H9 (cell line): Measurements from ENCODE around the gene DUSP15. TPM values are rescaled to one million over a fixed set of nuclear protein-coding genes. Genes with fewer than 3 reads are reported as not detected.

Experiments
- DNase-seq: peaks from one replicate; pipeline ENCODE4 v3.0.0-alpha.2; 2017
- H2AFZ ChIP-seq: one replicate; pipeline ENCODE4 v1.6.1; 2013; ENCODE audit warnings: mild to moderate bottlenecking, low read length, control low read depth, moderate library complexity
- H2AK5ac ChIP-seq: 2 replicates; pipeline ENCODE4 v1.6.1; 2013; ENCODE audit warnings: low read length, control low read depth, mixed read lengths; ENCODE audit not compliant: insufficient read length
- H2BK120ac ChIP-seq: one replicate; pipeline ENCODE4 v1.6.1; 2013; ENCODE audit warnings: low read depth, mild to moderate bottlenecking, low read length, control low read depth, inconsistent platforms; ENCODE audit not compliant: poor library complexity, severe bottlenecking
- H2BK12ac ChIP-seq: 2 replicates; pipeline ENCODE4 v1.6.1; 2013; ENCODE audit warnings: low read length, control low read depth, mixed read lengths, low read depth; ENCODE audit not compliant: insufficient read length
- H2BK15ac ChIP-seq: 2 replicates; pipeline ENCODE4 v1.6.1; 2013; ENCODE audit warnings: low read depth, low read length, control low read depth
- H2BK20ac ChIP-seq: one replicate; pipeline ENCODE4 v1.6.1; 2013; ENCODE audit warnings: low read depth, mild to moderate bottlenecking, low read length, control low read depth, inconsistent platforms; ENCODE audit not compliant: poor library complexity, severe bottlenecking
- H2BK5ac ChIP-seq: 2 replicates; pipeline ENCODE4 v1.6.1; 2013; ENCODE audit warnings: low read length, control low read depth, mixed read lengths; ENCODE audit not compliant: insufficient read length
- H3K14ac ChIP-seq: 2 replicates; pipeline ENCODE4 v1.6.1; 2013; ENCODE audit warnings: low read length, control low read depth; ENCODE audit not compliant: insufficient read depth
- H3K18ac ChIP-seq: 2 replicates; pipeline ENCODE4 v1.6.1; 2013; ENCODE audit warnings: low read depth, mild to moderate bottlenecking, mixed read lengths, low read length, control low read depth; ENCODE audit not compliant: insufficient read length
- H3K23ac ChIP-seq: 2 replicates; pipeline ENCODE4 v1.6.1; 2013; ENCODE audit warnings: low read length, control low read depth, mixed read lengths, low read depth; ENCODE audit not compliant: insufficient read length
- H3K23me2 ChIP-seq: 2 replicates; pipeline ENCODE4 v1.6.1; 2013; ENCODE audit warnings: low read depth, mild to moderate bottlenecking, mixed read lengths, low read length, control low read depth; ENCODE audit not compliant: insufficient read length, poor library complexity, severe bottlenecking
- H3K27ac ChIP-seq: 2 replicates; pipeline ENCODE4 v1.5.1; 2013; ENCODE audit warnings: low read length, control low read depth, mixed read lengths, low read depth; ENCODE audit not compliant: insufficient read length
- H3K27me3 ChIP-seq: 2 replicates; pipeline ENCODE4 v1.6.1; 2013; ENCODE audit warnings: low read length, control low read depth, inconsistent platforms; ENCODE audit not compliant: insufficient read depth
- H3K4ac ChIP-seq: 2 replicates; pipeline ENCODE4 v1.6.1; 2013; ENCODE audit warnings: low read depth, mild to moderate bottlenecking, control low read depth, inconsistent platforms, low read length, moderate library complexity
- H3K4me1 ChIP-seq: 2 replicates; pipeline ENCODE4 v1.6.1; 2013; ENCODE audit warnings: low read length, control low read depth, inconsistent platforms; ENCODE audit not compliant: insufficient read depth
- H3K4me2 ChIP-seq: 2 replicates; pipeline ENCODE4 v1.6.1; 2013; ENCODE audit warnings: low read length, control low read depth, mixed read lengths; ENCODE audit not compliant: insufficient read length, insufficient read depth
- H3K56ac ChIP-seq: 2 replicates; pipeline ENCODE4 v1.6.1; 2013; ENCODE audit warnings: low read depth, mild to moderate bottlenecking, mixed read lengths, low read length, control low read depth; ENCODE audit not compliant: insufficient read length
- H3K79me1 ChIP-seq: 2 replicates; pipeline ENCODE4 v1.6.1; 2013; ENCODE audit warnings: low read depth, mild to moderate bottlenecking, moderate library complexity, low read length, control low read depth, inconsistent platforms; ENCODE audit not compliant: insufficient read depth, poor library complexity, severe bottlenecking
- H3K79me2 ChIP-seq: 2 replicates; pipeline ENCODE4 v1.6.1; 2013; ENCODE audit warnings: low read length, control low read depth, inconsistent platforms; ENCODE audit not compliant: insufficient read depth
- H3K9ac ChIP-seq: 2 replicates; pipeline ENCODE4 v1.6.1; 2013; ENCODE audit warnings: low read length, control low read depth, mixed read lengths; ENCODE audit not compliant: insufficient read length; ENCODE audit errors: extremely low read depth
- H3K9me3 ChIP-seq: one replicate; pipeline ENCODE4 v1.6.1; 2013; ENCODE audit warnings: low read depth, low read length, inconsistent platforms; ENCODE audit not compliant: control insufficient read depth
- H3T11ph ChIP-seq: one replicate; pipeline ENCODE4 v1.6.1; 2013; ENCODE audit warnings: mild to moderate bottlenecking, low read length, control low read depth, inconsistent platforms
- H4K20me1 ChIP-seq: one replicate; pipeline ENCODE4 v1.6.1; 2013; ENCODE audit not compliant: control insufficient read depth, insufficient read length, insufficient read depth
- H4K5ac ChIP-seq: 2 replicates; pipeline ENCODE4 v1.6.1; 2013; ENCODE audit warnings: low read depth, mild to moderate bottlenecking, mixed read lengths, low read length, control low read depth; ENCODE audit not compliant: insufficient read length
- H4K8ac ChIP-seq: replicated peaks from 2 replicates; pipeline ENCODE4 v1.6.1; 2013; ENCODE audit warnings: low read length, control low read depth, mixed read lengths, low read depth; ENCODE audit not compliant: insufficient read length
- H4K91ac ChIP-seq: 2 replicates; pipeline ENCODE4 v1.6.1; 2013; ENCODE audit warnings: low read depth, mild to moderate bottlenecking, moderate library complexity, mixed read lengths, low read length, control low read depth; ENCODE audit not compliant: insufficient read length
- H3K27ac Mint-ChIP-seq, 3 experiments: 2 replicates in 2 of 3; 3 replicates in 1 of 3; pipeline ENCODE4 v1.8.0; 2020 to 2021; ENCODE audit warnings: mixed read lengths in 3 of 3, mild to moderate bottlenecking in 1 of 3, moderate library complexity in 1 of 3
- H3K27me3 Mint-ChIP-seq: 2 replicates; pipeline ENCODE4 v1.8.0; 2021; ENCODE audit warnings: low read depth, mild to moderate bottlenecking, moderate library complexity, mixed read lengths
- H3K36me3 Mint-ChIP-seq, 3 experiments: 2 replicates in 2 of 3; 3 replicates in 1 of 3; pipeline ENCODE4 v1.8.0; 2020 to 2021; ENCODE audit warnings: low read depth in 3 of 3, mixed read lengths in 3 of 3; ENCODE audit not compliant: insufficient read depth in 1 of 3
- H3K4me1 Mint-ChIP-seq, 2 experiments: 2 replicates each; pipeline ENCODE4 v1.8.0; 2020; ENCODE audit warnings: mixed read lengths in 2 of 2
- H3K4me3 Mint-ChIP-seq, 2 experiments: 2 replicates in 1 of 2; 3 replicates in 1 of 2; pipeline ENCODE4 v1.8.0; 2020 to 2021; ENCODE audit warnings: mild to moderate bottlenecking in 2 of 2, mixed read lengths in 2 of 2, moderate library complexity in 1 of 2
- H3K9me3 Mint-ChIP-seq, 2 experiments: 2 replicates in 1 of 2; 3 replicates in 1 of 2; pipeline ENCODE4 v1.8.0; 2020; ENCODE audit warnings: mild to moderate bottlenecking in 2 of 2, mixed read lengths in 2 of 2, moderate library complexity in 1 of 2
- CTCF ChIP-seq: fragments of 200-600 bp; sonication (generic); conservative IDR thresholded peaks from 3 replicates; pipeline ENCODE4 v1.8.0; 2021; ENCODE audit warnings: antibody characterized with exemption, mild to moderate bottlenecking
- WGBS: extraction: QIAGEN DNeasy Blood & Tissue Kit; methylation state at CpG from one replicate; pipeline ENCODE4 v1.1.7; 2013; ENCODE audit warnings: missing lambda C conversion rate, low lambda C conversion rate, mixed read lengths; ENCODE audit not compliant: insufficient read length; ENCODE audit errors: extremely low coverage; 5-methylcytosine and 5-hydroxymethylcytosine counted together
- total RNA-seq: library from RNA; stranded (reverse); gene quantifications from 2 replicates; pipeline ENCODE4 v1.2.1, GENCODE V29; 2021

Gene DUSP15
- total RNA-seq, 1 experiment from 2014 or later, result 5.6 TPM

GRCh38 chr20:31916708-31917107 is 46.4 kb upstream of the DUSP15 start:
- H4K8ac ChIP-seq, result no peak overlapping the region
- H4K91ac ChIP-seq, result no peak overlapping the region
- no peak overlapping the region for H2BK5ac ChIP-seq
- no peak overlapping the region for H2AK5ac ChIP-seq
- Mint-ChIP-seq H3K36me3 (0 out of 7 replicates have a peak, but pooled peaks cover 0 to 9% (median 0%) of the 10 kb centered on the region in 3 experiments), H3K9me3 (peaks cover 0 to 11% of the 10 kb centered on the region in 2 experiments; a peak in 1 of 5 replicates), H3K27me3 (no peaks in the 10 kb centered on the region; the same call in none of the 2 replicates), H3K27ac (no peak overlapping the region), H3K4me1 (peaks cover 66 to 69% of the 10 kb centered on the region in 2 experiments), H3K4me3 (no peak overlapping the region)
- no peak overlapping the region for H2AFZ ChIP-seq
- H2BK15ac ChIP-seq, result no peak overlapping the region
- no peak overlapping the region for H4K5ac ChIP-seq
- no peak overlapping the region for H3K4me2 ChIP-seq
- H3K14ac ChIP-seq, result no peak overlapping the region
- H3K79me1 ChIP-seq, result no peaks in the 10 kb centered on the region
- H2BK120ac ChIP-seq, result no peak overlapping the region
- H3K23ac ChIP-seq, result no peak overlapping the region
- DNase-seq, result no peak
- H3K4me1 ChIP-seq, result no peaks in the 10 kb centered on the region; the same call in 1 of the 2 replicates
- no peak overlapping the region for H3K27ac ChIP-seq
- H3K9me3 ChIP-seq, result no peaks in the 10 kb centered on the region
- H3K18ac ChIP-seq, result no peak overlapping the region
- no peaks in the 10 kb centered on the region for H3K27me3 ChIP-seq
- no peak overlapping the region for H2BK12ac ChIP-seq
- no peak overlapping the region for H2BK20ac ChIP-seq
- H3K9ac ChIP-seq, result no peak overlapping the region
- no peaks in the 10 kb centered on the region for H3K23me2 ChIP-seq
- H3K79me2 ChIP-seq, result no peaks in the 10 kb centered on the region
- no peaks in the 10 kb centered on the region for H4K20me1 ChIP-seq
- no peak overlapping the region for H3T11ph ChIP-seq
- no peak overlapping the region for H3K4ac ChIP-seq
- no peak for TF ChIP-seq CTCF
- H3K56ac ChIP-seq, result no peak overlapping the region
- no CpG with 5 or more reads among the region's 4 CpGs for WGBS
